ENCODE data around the gene B3GNT5. TPM values are rescaled to one million over a fixed set of nuclear protein-coding genes. Genes with fewer than 3 reads are reported as not detected.

B3GNT5 gene
- total and polyA plus RNA-seq, 7 donors = 12.1 to 98.9 (median 54.7) TPM

GRCh38 chr3:183233966-183234365 lies 19.1 kb upstream of the B3GNT5 start:
- no peak for TF ChIP-seq CTCF (IDR thresholded peaks at IDR 0.05)
- intact Hi-C loops (cut with DNase I) = no loop called here
- H3K9me3 ChIP-seq = no peaks in the 10 kb centered on the region
- no peak overlapping the region for H3K27ac ChIP-seq
- ATAC-seq = no peak
- DNase-seq = no peak
- no peaks in the 10 kb centered on the region for H3K27me3 ChIP-seq (ENCODE audit: insufficient read depth in 3 of 3, low read length in 2 of 3)
- 45 to 52% (median 46%) methylated on average over 4 of the region's 4 CpGs for WGBS, 3 donors
- H3K4me3 ChIP-seq = no peak overlapping the region
- H3K4me1 ChIP-seq = no peaks in the 10 kb centered on the region
- peaks cover 0 to 2% of the 10 kb centered on the region in 2 donors for H3K36me3 ChIP-seq (ENCODE audit: insufficient read depth in 1 of 2, low read depth in 1 of 2)

GRCh38 chr3:183239046-183239445 lies 14.0 kb upstream of the B3GNT5 start:
- no peak for ATAC-seq
- Histone ChIP-seq H3K4me1 (no peaks in the 10 kb centered on the region), H3K36me3 (ENCODE audit: insufficient read depth in 1 of 2, low read depth in 1 of 2) (no peaks in the 10 kb centered on the region), H3K27ac (no peak overlapping the region), H3K4me3 (no peak overlapping the region), H3K27me3 (ENCODE audit: insufficient read depth in 3 of 3, low read length in 2 of 3) (no peaks in the 10 kb centered on the region), H3K9me3 (peaks cover 4% of the 10 kb centered on the region)
- intact Hi-C loops (cut with DNase I) = no loop called here
- WGBS, 3 donors = 67 to 73% (median 67%) methylated on average over 5 of the region's 5 CpGs
- no peak for TF ChIP-seq CTCF (IDR thresholded peaks at IDR 0.05)
- no peak for DNase-seq

- intact Hi-C loops (cut with DNase I) = no loop called here
- Histone ChIP-seq H3K9me3 (peaks cover 4% of the 10 kb centered on the region), H3K27me3 (ENCODE audit: insufficient read depth in 3 of 3, low read length in 2 of 3) (no peaks in the 10 kb centered on the region), H3K36me3 (ENCODE audit: insufficient read depth in 1 of 2, low read depth in 1 of 2) (no peaks in the 10 kb centered on the region), H3K27ac (no peak overlapping the region), H3K4me1 (no peaks in the 10 kb centered on the region), H3K4me3 (no peak overlapping the region)
- DNase-seq (no peak), ATAC-seq (no peak)
- TF ChIP-seq CTCF (IDR thresholded peaks at IDR 0.05) = no peak
- 79 to 95% (median 81%) methylated on average over 1 of the region's 1 CpG for WGBS, 3 donors
These were observed 10.6 kb upstream of the B3GNT5 start for GRCh38 chr3:183242431-183242830.

- intact Hi-C loops (cut with DNase I) = no loop called here
- DNase-seq (peak; percentile 30 to 59), ATAC-seq (no peak)
- H3K27ac ChIP-seq = no peak overlapping the region
- no peaks in the 10 kb centered on the region for H3K27me3 ChIP-seq (ENCODE audit: insufficient read depth in 3 of 3, low read length in 2 of 3)
- H3K4me3 ChIP-seq = no peak overlapping the region
- H3K36me3 ChIP-seq (ENCODE audit: insufficient read depth in 1 of 2, low read depth in 1 of 2) = no peaks in the 10 kb centered on the region
- 80 to 85% (median 81%) methylated on average over 2 of the region's 2 CpGs for WGBS, 3 donors
- TF ChIP-seq CTCF (IDR thresholded peaks at IDR 0.05) = no peak
- H3K9me3 ChIP-seq = peaks cover 4% of the 10 kb centered on the region
- H3K4me1 ChIP-seq = no peaks in the 10 kb centered on the region
These were observed 8.8 kb upstream of the B3GNT5 start for GRCh38 chr3:183244219-183244618.

GRCh38 chr3:183244981-183245476 lies 8.0 kb upstream of the B3GNT5 start:
- H3K27me3 ChIP-seq (ENCODE audit: insufficient read depth in 3 of 3, low read length in 2 of 3) = no peaks in the 10 kb centered on the region
- DNase-seq (no peak), ATAC-seq (no peak)
- intact Hi-C loops (cut with DNase I) = no loop called here
- peaks cover 4% of the 10 kb centered on the region for H3K9me3 ChIP-seq
- no peaks in the 10 kb centered on the region for H3K36me3 ChIP-seq (ENCODE audit: insufficient read depth in 1 of 2, low read depth in 1 of 2)
- no peak overlapping the region for H3K4me3 ChIP-seq
- no peak overlapping the region for H3K27ac ChIP-seq
- no peaks in the 10 kb centered on the region for H3K4me1 ChIP-seq
- TF ChIP-seq CTCF (IDR thresholded peaks at IDR 0.05) = no peak

All from psoas muscle (tissue), 8 donors.